GM23338 (cell line): ENCODE data around the gene DENND6A. TPM values are rescaled to one million over a fixed set of nuclear protein-coding genes. Genes with fewer than 3 reads are reported as not detected.

Source experiments
- ATAC-seq: fragments of 200-7000 bp; cut with Tn5 transposase; 3 replicates; pipeline ENCODE4 v1.9.1; 2020
- DNase-seq: peaks from one replicate; pipeline ENCODE4 v3.0.0-alpha.2; 2015; ENCODE audit warnings: low spot score
- H2AFZ ChIP-seq: fragments of 200-600 bp; sonication (generic); 2 replicates; pipeline ENCODE4 v1.8.0; 2016; ENCODE audit warnings: antibody characterized with exemption, mild to moderate bottlenecking, moderate library complexity
- H3F3A ChIP-seq: fragments of 200-600 bp; sonication (generic); replicated peaks from 2 replicates; pipeline ENCODE4 v1.8.0; 2017; ENCODE audit warnings: antibody characterized with exemption, mixed run types, low read depth
- H3K27ac ChIP-seq: fragments of 200-600 bp; sonication (generic); 2 replicates; pipeline ENCODE4 v1.6.1; 2016; ENCODE audit warnings: low read depth
- H3K27me3 ChIP-seq: fragments of 200-600 bp; sonication (generic); 2 replicates; pipeline ENCODE4 v1.8.0; 2016; ENCODE audit warnings: mild to moderate bottlenecking, mixed run types, moderate library complexity; ENCODE audit not compliant: insufficient read depth
- H3K36me3 ChIP-seq: fragments of 200-600 bp; sonication (generic); 2 replicates; pipeline ENCODE4 v1.8.0; 2016; ENCODE audit warnings: mild to moderate bottlenecking; ENCODE audit not compliant: insufficient read depth
- H3K4me1 ChIP-seq: fragments of 200-600 bp; sonication (generic); 2 replicates; pipeline ENCODE4 v1.8.0; 2016; ENCODE audit warnings: mild to moderate bottlenecking, moderate library complexity; ENCODE audit not compliant: insufficient read depth
- H3K4me2 ChIP-seq: fragments of 200-600 bp; sonication (generic); 2 replicates; pipeline ENCODE4 v1.7.1; 2017; ENCODE audit warnings: mixed run types
- H3K4me3 ChIP-seq: fragments of 200-600 bp; sonication (generic); 2 replicates; pipeline ENCODE4 v1.6.1; 2016; ENCODE audit warnings: mixed run types
- H3K79me2 ChIP-seq: fragments of 200-600 bp; sonication (generic); replicated peaks from 2 replicates; pipeline ENCODE4 v1.8.0; 2017; ENCODE audit warnings: mild to moderate bottlenecking; ENCODE audit not compliant: insufficient read depth
- H3K9me2 ChIP-seq: fragments of 200-600 bp; sonication (generic); 2 replicates; pipeline ENCODE4 v1.8.0; 2017; ENCODE audit not compliant: insufficient read depth
- H4K20me1 ChIP-seq: fragments of 200-600 bp; sonication (generic); replicated peaks from 2 replicates; pipeline ENCODE4 v1.8.0; 2017; ENCODE audit warnings: mild to moderate bottlenecking; ENCODE audit not compliant: insufficient read depth
- H3K27ac Mint-ChIP-seq: 2 replicates; pipeline ENCODE4 v1.8.0; 2020; ENCODE audit warnings: inconsistent platforms, mild to moderate bottlenecking, moderate library complexity, mixed read lengths
- H3K27me3 Mint-ChIP-seq: 3 replicates; pipeline ENCODE4 v1.8.0; 2022; ENCODE audit warnings: low read depth, mild to moderate bottlenecking, moderate library complexity, mixed read lengths, inconsistent platforms; ENCODE audit not compliant: insufficient read depth, poor library complexity
- H3K36me3 Mint-ChIP-seq: 3 replicates; pipeline ENCODE4 v1.8.0; 2021; ENCODE audit warnings: low read depth, mild to moderate bottlenecking, inconsistent platforms, moderate library complexity, mixed read lengths
- H3K4me1 Mint-ChIP-seq: 3 replicates; pipeline ENCODE4 v1.8.0; 2020; ENCODE audit warnings: mild to moderate bottlenecking, inconsistent platforms, mixed read lengths
- H3K4me3 Mint-ChIP-seq: 3 replicates; pipeline ENCODE4 v1.8.0; 2021; ENCODE audit warnings: moderate library complexity, mild to moderate bottlenecking, inconsistent platforms, mixed read lengths
- H3K9me3 Mint-ChIP-seq: 3 replicates; pipeline ENCODE4 v1.8.0; 2020; ENCODE audit warnings: moderate library complexity, mild to moderate bottlenecking, inconsistent platforms, mixed read lengths
- CREB1 ChIP-seq: fragments of 250-450 bp; sonication (Bioruptor Pico); IDR thresholded peaks from 2 replicates; pipeline ENCODE4 v1.5.0; 2020; ENCODE audit warnings: low read depth, mild to moderate bottlenecking, moderate library complexity
- CTCF ChIP-seq, 2 experiments: fragments of 200-600 bp in 1 of 2; sonication (generic) in 1 of 2; conservative IDR thresholded peaks; 2 replicates each; pipeline versions ENCODE4 v1.5.1 to v1.6.1; 2016 to 2017; ENCODE audit warnings: antibody characterized with exemption in 2 of 2, low read depth in 2 of 2, mild to moderate bottlenecking in 2 of 2, moderate library complexity in 1 of 2
- ETS1 ChIP-seq: IDR thresholded peaks from 2 replicates; pipeline ENCODE4 v1.6.1; 2016; ENCODE audit warnings: antibody characterized with exemption
- EZH2 ChIP-seq: fragments of 200-600 bp; sonication (generic); IDR thresholded peaks from one replicate; pipeline ENCODE4 v1.8.0; 2017; ENCODE audit warnings: antibody characterized with exemption, mild to moderate bottlenecking, low read depth; ENCODE audit not compliant: unreplicated experiment
- EZH2phosphoT487 ChIP-seq: fragments of 200-600 bp; sonication (generic); IDR thresholded peaks from one replicate; pipeline ENCODE4 v1.8.1; 2018; ENCODE audit warnings: antibody characterized with exemption; ENCODE audit not compliant: unreplicated experiment
- JUNB ChIP-seq: IDR thresholded peaks from one replicate; pipeline ENCODE4 v1.6.1; 2016; ENCODE audit warnings: antibody characterized with exemption; ENCODE audit not compliant: unreplicated experiment
- POLR2AphosphoS5 ChIP-seq: IDR thresholded peaks from 2 replicates; pipeline ENCODE4 v1.6.1; 2016; ENCODE audit warnings: antibody characterized with exemption, low read depth
- REST ChIP-seq: IDR thresholded peaks from one replicate; pipeline ENCODE4 v1.6.1; 2018; ENCODE audit warnings: antibody characterized with exemption; ENCODE audit not compliant: unreplicated experiment
- STAT1 ChIP-seq: IDR thresholded peaks from one replicate; pipeline ENCODE4 v1.6.1; 2016; ENCODE audit warnings: antibody characterized with exemption; ENCODE audit not compliant: unreplicated experiment
- ZNF331 ChIP-seq: fragments of 250-450 bp; sonication (Bioruptor Pico); IDR thresholded peaks from 2 replicates; pipeline ENCODE4 v1.5.0; 2020; ENCODE audit warnings: low read depth, mild to moderate bottlenecking, moderate library complexity
- polyA plus RNA-seq: library from polyadenylated mRNA; unstranded; fragments of >200 nt; fragmentation: Nextera tagmentation; extraction: Ambion mirVana; gene quantifications from 2 replicates; pipeline ENCODE4 v1.2.1, GENCODE V29; 2016
- total RNA-seq: library from RNA; depleted of rRNA; stranded (reverse); fragments of >200 nt; shearing (Covaris generic); gene quantifications from 2 replicates; pipeline ENCODE4 v1.2.3, GENCODE V29; 2014

The DENND6A gene
- total and polyA plus RNA-seq, 2 experiments from 2014 or later, result 7.5 to 17.5 TPM

GRCh38 chr3:57733790-57734189 is 40.9 kb upstream of the DENND6A start (continued):
- TF ChIP-seq POLR2AphosphoS5 (no peak), EZH2 (no peak), EZH2phosphoT487 (no peak), STAT1 (no peak), REST (no peak)

GRCh38 chr3:57731311-57731710 is 38.4 kb upstream of the DENND6A start:
- Histone ChIP-seq H3K4me1 (no peaks in the 10 kb centered on the region), H3K27ac (no peak overlapping the region), H2AFZ (no peak overlapping the region), H3K79me2 (no peaks in the 10 kb centered on the region), H3K9me2 (no peaks in the 10 kb centered on the region), H3K4me2 (no peak overlapping the region), H3F3A (no peaks in the 10 kb centered on the region), H3K27me3 (no peaks in the 10 kb centered on the region), H4K20me1 (no peaks in the 10 kb centered on the region), H3K36me3 (no peaks in the 10 kb centered on the region), H3K4me3 (no peak overlapping the region)
- H3K9me3 Mint-ChIP-seq, result no peaks in the 10 kb centered on the region
- H3K27ac Mint-ChIP-seq, result no peak overlapping the region
- H3K4me3 Mint-ChIP-seq, result no peak overlapping the region
- no peak for DNase-seq
- ATAC-seq, result no peak
- no peaks in the 10 kb centered on the region for H3K36me3 Mint-ChIP-seq
- H3K27me3 Mint-ChIP-seq, result peaks cover 4% of the 10 kb centered on the region
- no peaks in the 10 kb centered on the region for H3K4me1 Mint-ChIP-seq
- no peak for TF ChIP-seq JUNB
- no peak for TF ChIP-seq REST
- no peak for TF ChIP-seq EZH2phosphoT487
- TF ChIP-seq ETS1, result no peak
- TF ChIP-seq ZNF331 (CRISPR knock-in tag), result no peak
- TF ChIP-seq EZH2, result no peak
- TF ChIP-seq POLR2AphosphoS5, result no peak
- no peak for TF ChIP-seq CREB1 (CRISPR knock-in tag)
- no peak for TF ChIP-seq CTCF (conservative IDR thresholded peaks at IDR 0.05; ENCODE audit: low read depth in 2 of 2)
